Suprapubic skin (tissue), 4 donors: ENCODE measurements around the gene AQP7. TPM values are rescaled to one million over a fixed set of nuclear protein-coding genes. Genes with fewer than 3 reads are reported as not detected.

Source experiments
- DNase-seq, 2 donors: peaks; one replicate each; pipeline ENCODE4 v3.0.0-alpha.2; 2019; ENCODE audit warnings: low spot score in 2 of 2
- H3K27ac ChIP-seq: fragments of 200-600 bp; sonication (generic); one replicate; pipeline ENCODE4 v1.5.1; 2019
- H3K27me3 ChIP-seq: fragments of 200-600 bp; sonication (generic); one replicate; pipeline ENCODE4 v1.5.1; 2019
- H3K36me3 ChIP-seq: fragments of 200-600 bp; sonication (generic); one replicate; pipeline ENCODE4 v1.5.1; 2019
- H3K4me1 ChIP-seq: fragments of 200-600 bp; sonication (generic); one replicate; pipeline ENCODE4 v1.5.1; 2019
- H3K4me3 ChIP-seq: fragments of 200-600 bp; sonication (generic); one replicate; pipeline ENCODE4 v1.5.1; 2019; ENCODE audit warnings: mild to moderate bottlenecking
- H3K9me3 ChIP-seq: fragments of 200-600 bp; sonication (generic); one replicate; pipeline ENCODE4 v1.5.1; 2019
- CTCF ChIP-seq, 2 donors: fragments of 200-600 bp in 1 of 2; fragments of 450-650 bp in 1 of 2; sonication (generic) in 1 of 2; IDR thresholded peaks; one replicate each; pipeline ENCODE4 v1.5.1; 2016 to 2019; ENCODE audit warnings: antibody characterized with exemption in 2 of 2, mild to moderate bottlenecking in 1 of 2, moderate library complexity in 1 of 2
- EP300 ChIP-seq: sonication (generic); formaldehyde crosslinking; IDR thresholded peaks from one replicate; pipeline ENCODE4 v1.6.1; 2017; ENCODE audit warnings: antibody characterized with exemption
- POLR2A ChIP-seq, 2 donors: fragments of 450-650 bp; IDR thresholded peaks; one replicate each; pipeline ENCODE4 v1.6.1; 2017; ENCODE audit warnings: antibody characterized with exemption in 2 of 2, mild to moderate bottlenecking in 2 of 2, moderate library complexity in 2 of 2
- POLR2AphosphoS5 ChIP-seq, 3 donors: sonication (generic); formaldehyde crosslinking; IDR thresholded peaks; one replicate each; pipeline ENCODE4 v1.6.1; 2017; ENCODE audit warnings: antibody characterized with exemption in 3 of 3
- WGBS: methylation state at CpG from one replicate; pipeline ENCODE4 v1.1.5; 2018; 5-methylcytosine and 5-hydroxymethylcytosine counted together
- total RNA-seq, 4 donors: library from RNA; depleted of rRNA; stranded (reverse); fragments of >200 nt; gene quantifications; one replicate each; pipeline ENCODE4 v1.1.0, GENCODE V29; 2016

Gene AQP7
- total RNA-seq, 4 donors from 2014 or later = 2.1 to 66.5 (median 13.1) TPM

- 90% methylated on average over 1 of the region's 1 CpG for WGBS
- no peaks in the 10 kb centered on the region for H3K9me3 ChIP-seq
- no peak for DNase-seq
Measured at GRCh38 chr9:33355933-33356332, 46.4 kb downstream of the AQP7 start.

GRCh38 chr9:33354651-33355211 is 47.6 kb downstream of the AQP7 start:
- DNase-seq = no peak
- Histone ChIP-seq H3K27ac (no peak overlapping the region), H3K4me1 (peaks cover 12% of the 10 kb centered on the region), H3K36me3 (peaks cover 21% of the 10 kb centered on the region), H3K4me3 (no peak overlapping the region), H3K9me3 (no peaks in the 10 kb centered on the region), H3K27me3 (no peaks in the 10 kb centered on the region)
- TF ChIP-seq POLR2A (IDR thresholded peaks at IDR 0.05) = no peak
- WGBS = 67% methylated on average over 5 of the region's 5 CpGs

More at GRCh38 chr9:33355933-33356332, 46.4 kb downstream of the AQP7 start:
- peaks cover 1% of the 10 kb centered on the region for H3K4me1 ChIP-seq
- H3K4me3 ChIP-seq = no peak overlapping the region
- no peak overlapping the region for H3K27ac ChIP-seq
- TF ChIP-seq POLR2A (IDR thresholded peaks at IDR 0.05) (no peak), CTCF (IDR thresholded peaks at IDR 0.05) (no peak), POLR2AphosphoS5 (IDR thresholded peaks at IDR 0.05) (no peak), EP300 (no peak)
- peaks cover 21% of the 10 kb centered on the region for H3K36me3 ChIP-seq
- H3K27me3 ChIP-seq = no peaks in the 10 kb centered on the region

DNA sequence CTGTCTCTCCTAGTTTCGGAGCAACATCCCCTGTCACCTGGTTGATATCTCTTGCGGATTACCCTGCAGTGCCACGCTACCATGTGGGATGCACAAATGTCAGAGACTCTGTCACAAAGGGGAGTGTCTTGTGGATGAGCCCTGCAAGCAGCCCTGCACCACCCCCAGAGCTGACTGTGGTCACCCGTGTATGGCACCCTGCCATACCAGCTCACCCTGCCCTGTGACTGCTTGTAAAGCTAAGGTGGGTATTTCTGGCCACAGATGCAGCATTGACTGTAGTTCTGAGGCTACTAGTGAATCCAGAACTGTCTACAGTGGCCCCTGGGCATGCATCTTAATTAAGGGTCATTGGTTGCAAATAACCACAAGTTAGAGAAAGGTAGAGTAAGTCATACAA is 50.8 kb downstream of the AQP7 start:
- TF ChIP-seq CTCF (IDR thresholded peaks at IDR 0.05) (no peak), POLR2A (IDR thresholded peaks at IDR 0.05) (no peak), EP300 (no peak), POLR2AphosphoS5 (IDR thresholded peaks at IDR 0.05) (no peak)
- H3K27ac ChIP-seq = no peak overlapping the region
- H3K4me1 ChIP-seq = peaks cover 13% of the 10 kb centered on the region
- no peaks in the 10 kb centered on the region for H3K27me3 ChIP-seq
- H3K36me3 ChIP-seq = peaks cover 47% of the 10 kb centered on the region
- no peak overlapping the region for H3K4me3 ChIP-seq
- H3K9me3 ChIP-seq = no peaks in the 10 kb centered on the region
- no peak for DNase-seq
- WGBS = 100% methylated on average over 3 of the region's 4 CpGs

DNA sequence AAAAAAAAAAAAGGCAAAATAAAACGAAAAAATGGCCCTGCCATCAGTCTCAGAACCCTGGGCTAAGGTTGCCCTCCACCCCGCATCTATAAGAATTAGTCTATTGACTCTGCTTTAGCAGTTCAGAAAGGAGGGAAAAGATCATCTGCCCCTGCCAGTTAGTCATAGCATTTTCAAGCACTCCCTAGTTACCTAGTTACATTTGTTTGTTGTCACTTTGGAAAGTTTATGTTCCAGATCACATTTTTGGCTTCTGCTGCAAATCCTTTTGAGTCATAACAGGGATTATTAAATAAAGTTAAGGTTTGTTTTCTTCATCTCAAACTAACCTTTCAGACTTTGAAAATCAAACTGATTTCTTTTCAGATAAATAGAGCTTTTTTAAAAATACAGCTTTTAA is 52.1 kb downstream of the AQP7 start:
- 50% methylated on average over 2 of the region's 2 CpGs for WGBS
- no peak overlapping the region for H3K4me3 ChIP-seq
- H3K27ac ChIP-seq = peak overlapping the region; percentile 79
- H3K36me3 ChIP-seq = peaks cover 50% of the 10 kb centered on the region
- H3K9me3 ChIP-seq = no peaks in the 10 kb centered on the region
- DNase-seq = no peak
- TF ChIP-seq POLR2AphosphoS5 (IDR thresholded peaks at IDR 0.05) (no peak), POLR2A (IDR thresholded peaks at IDR 0.05) (no peak), CTCF (IDR thresholded peaks at IDR 0.05) (no peak), EP300 (no peak)
- H3K4me1 ChIP-seq = peaks cover 13% of the 10 kb centered on the region
- H3K27me3 ChIP-seq = no peaks in the 10 kb centered on the region

DNA sequence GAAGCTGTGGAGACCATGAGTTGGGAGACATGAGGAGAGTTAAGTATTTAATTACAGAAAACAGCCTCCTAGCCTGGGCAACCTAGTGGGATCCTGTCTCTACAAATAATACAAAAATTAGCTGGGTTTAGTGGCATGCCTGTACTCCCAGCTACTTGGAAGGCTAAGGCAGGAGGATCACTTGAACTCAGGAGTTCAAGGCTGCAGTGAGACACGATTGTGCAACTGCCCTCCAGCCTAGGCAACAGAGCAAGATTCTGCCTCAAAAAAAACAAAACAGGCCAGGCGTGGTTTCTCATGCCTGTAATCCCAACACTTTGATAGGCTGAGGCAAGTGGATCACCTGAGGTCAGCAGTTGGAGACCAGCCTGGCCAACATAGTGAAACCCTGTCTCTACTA is 52.6 kb downstream of the AQP7 start:
- Histone ChIP-seq H3K36me3 (peaks cover 55% of the 10 kb centered on the region), H3K9me3 (no peaks in the 10 kb centered on the region), H3K4me1 (peaks cover 13% of the 10 kb centered on the region), H3K27ac (peak overlapping the region; percentile 71), H3K4me3 (no peak overlapping the region), H3K27me3 (no peaks in the 10 kb centered on the region)
- WGBS = 51% methylated on average over 2 of the region's 2 CpGs
- DNase-seq = no peak
- TF ChIP-seq CTCF (IDR thresholded peaks at IDR 0.05) (no peak), POLR2AphosphoS5 (IDR thresholded peaks at IDR 0.05) (no peak), EP300 (no peak), POLR2A (IDR thresholded peaks at IDR 0.05) (no peak)

GRCh38 chr9:33348998-33349397 is 53.4 kb downstream of the AQP7 start:
- Histone ChIP-seq H3K4me3 (no peak overlapping the region), H3K9me3 (no peaks in the 10 kb centered on the region), H3K27me3 (no peaks in the 10 kb centered on the region), H3K27ac (peak overlapping the region; percentile 71), H3K4me1 (peaks cover 13% of the 10 kb centered on the region), H3K36me3 (peaks cover 58% of the 10 kb centered on the region)
- WGBS = 95% methylated on average over 4 of the region's 4 CpGs
- TF ChIP-seq EP300 = no peak
- TF ChIP-seq POLR2AphosphoS5 (IDR thresholded peaks at IDR 0.05) = no peak
- TF ChIP-seq CTCF (IDR thresholded peaks at IDR 0.05) = no peak
- no peak for TF ChIP-seq POLR2A (IDR thresholded peaks at IDR 0.05)
- DNase-seq = no peak
